Hepatocyte (in vitro differentiated cells): ENCODE measurements around the gene RADIL. TPM values are rescaled to one million over a fixed set of nuclear protein-coding genes. Genes with fewer than 3 reads are reported as not detected.

Experiments used
- DNase-seq: peaks from one replicate; pipeline ENCODE4 v3.0.0-alpha.2; 2016; ENCODE audit warnings: low spot score
- H2AFZ ChIP-seq: fragments of 200-600 bp; sonication (generic); 2 replicates; pipeline ENCODE4 v1.6.0; 2016; ENCODE audit warnings: antibody characterized with exemption, mild to moderate bottlenecking
- H3K27ac ChIP-seq: fragments of 200-600 bp; sonication (generic); 2 replicates; pipeline ENCODE4 v1.5.1; 2016; ENCODE audit warnings: mild to moderate bottlenecking
- H3K27me3 ChIP-seq: fragments of 200-600 bp; sonication (generic); 2 replicates; pipeline ENCODE4 v1.6.1; 2016
- H3K36me3 ChIP-seq: fragments of 200-600 bp; sonication (generic); replicated peaks from 2 replicates; pipeline ENCODE4 v1.5.1; 2016; ENCODE audit warnings: low read depth; ENCODE audit not compliant: insufficient read depth
- H3K4me1 ChIP-seq: fragments of 200-600 bp; sonication (generic); 2 replicates; pipeline ENCODE4 v1.5.1; 2016; ENCODE audit warnings: mild to moderate bottlenecking, moderate library complexity; ENCODE audit not compliant: insufficient read depth
- H3K4me2 ChIP-seq: fragments of 200-600 bp; sonication (generic); 2 replicates; pipeline ENCODE4 v1.6.0; 2016
- H3K4me3 ChIP-seq: fragments of 200-600 bp; sonication (generic); 2 replicates; pipeline ENCODE4 v1.5.1; 2016; ENCODE audit warnings: mild to moderate bottlenecking
- H3K79me2 ChIP-seq: fragments of 200-600 bp; sonication (generic); 2 replicates; pipeline ENCODE4 v1.6.0; 2017; ENCODE audit warnings: mild to moderate bottlenecking
- H3K9me2 ChIP-seq: fragments of 200-600 bp; sonication (generic); replicated peaks from 2 replicates; pipeline ENCODE4 v1.6.0; 2017; ENCODE audit warnings: mild to moderate bottlenecking; ENCODE audit not compliant: insufficient read depth
- H3K9me3 ChIP-seq: fragments of 200-600 bp; sonication (generic); 2 replicates; pipeline ENCODE4 v1.5.1; 2016; ENCODE audit warnings: low read depth, mild to moderate bottlenecking
- H4K20me1 ChIP-seq: fragments of 200-600 bp; sonication (generic); 2 replicates; pipeline ENCODE4 v1.6.0; 2016; ENCODE audit warnings: mild to moderate bottlenecking; ENCODE audit not compliant: insufficient read depth, poor library complexity, severe bottlenecking
- EZH2 ChIP-seq: fragments of 200-600 bp; sonication (generic); IDR thresholded peaks from 2 replicates; pipeline ENCODE4 v1.6.1; 2016; ENCODE audit warnings: antibody characterized with exemption, mild to moderate bottlenecking, borderline replicate concordance
- EZH2phosphoT487 ChIP-seq: fragments of 200-600 bp; sonication (generic); IDR thresholded peaks from one replicate; pipeline ENCODE4 v1.6.1; 2018; ENCODE audit warnings: antibody characterized with exemption, mild to moderate bottlenecking, low read depth, moderate library complexity; ENCODE audit not compliant: unreplicated experiment, severe bottlenecking
- WGBS: methylation state at CpG from one replicate; pipeline ENCODE4 v1.1.6; 2016; ENCODE audit warnings: low lambda C conversion rate; ENCODE audit errors: missing lambda C conversion rate; 5-methylcytosine and 5-hydroxymethylcytosine counted together
- polyA plus RNA-seq: library from polyadenylated mRNA; unstranded; fragments of >200 nt; fragmentation: Nextera tagmentation; extraction: Ambion mirVana; gene quantifications from 2 replicates; pipeline ENCODE4 v1.2.1, GENCODE V29; 2016
- total RNA-seq: library from RNA; depleted of rRNA; stranded (reverse); fragments of >200 nt; gene quantifications from 2 replicates; pipeline ENCODE4 v1.2.3, GENCODE V29; 2014
- TF ChIP-seq, protein P1 (sequence below): fragments of 200-600 bp; sonication (generic); IDR thresholded peaks from 2 replicates; pipeline ENCODE4 v1.5.1; 2016; ENCODE audit warnings: antibody characterized with exemption, mild to moderate bottlenecking; ENCODE audit not compliant: poor library complexity

The RADIL gene
- total and polyA plus RNA-seq, 2 experiments from 2014 or later, result 0.53 to 0.60 TPM

DNA sequence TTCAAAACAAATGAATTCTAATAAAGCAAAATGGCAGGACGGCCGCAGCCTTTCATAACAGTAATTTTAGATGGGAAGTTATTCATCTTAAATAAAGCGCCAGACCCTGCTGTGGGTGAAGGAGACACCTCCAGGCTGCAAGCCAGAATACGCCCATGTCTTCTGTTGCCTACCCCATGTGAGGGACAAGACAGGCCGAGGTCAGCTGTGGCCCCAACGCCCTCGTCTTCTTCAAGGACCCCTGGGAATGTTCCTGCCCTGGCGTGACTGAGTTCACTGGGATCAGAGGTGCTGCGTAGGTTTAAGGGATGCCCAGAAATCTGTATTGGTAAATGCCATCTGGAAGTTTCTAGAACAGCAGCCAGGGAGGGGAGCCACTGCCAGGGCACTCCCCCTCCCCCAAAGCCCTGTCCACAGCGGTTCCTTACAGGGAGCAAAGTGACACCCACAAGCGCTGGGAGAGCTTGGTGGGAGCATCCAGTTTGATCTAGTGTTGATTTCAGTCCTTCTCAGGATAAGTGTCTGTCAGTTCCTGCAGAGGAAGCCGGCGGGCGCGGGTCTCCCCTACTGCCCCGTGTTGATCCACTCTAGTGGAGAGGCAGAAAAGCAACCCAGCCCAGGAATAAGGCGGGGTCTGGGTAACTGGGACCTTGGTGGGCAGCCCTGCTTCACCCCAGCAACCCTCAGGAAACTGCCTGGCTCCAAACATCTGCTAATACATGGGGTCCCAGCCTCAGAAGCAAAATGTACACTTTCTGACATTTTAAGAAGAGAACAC is 42.3 kb downstream of the RADIL start:
- Histone ChIP-seq H3K27ac (no peak overlapping the region), H3K4me3 (no peak overlapping the region), H3K27me3 (no peaks in the 10 kb centered on the region), H4K20me1 (no peaks in the 10 kb centered on the region), H3K9me2 (no peaks in the 10 kb centered on the region), H3K4me2 (no peak overlapping the region), H3K4me1 (no peaks in the 10 kb centered on the region), H3K9me3 (no peaks in the 10 kb centered on the region), H3K79me2 (no peaks in the 10 kb centered on the region), H2AFZ (no peak overlapping the region), H3K36me3 (no peaks in the 10 kb centered on the region)
- TF ChIP-seq, protein P1, sequence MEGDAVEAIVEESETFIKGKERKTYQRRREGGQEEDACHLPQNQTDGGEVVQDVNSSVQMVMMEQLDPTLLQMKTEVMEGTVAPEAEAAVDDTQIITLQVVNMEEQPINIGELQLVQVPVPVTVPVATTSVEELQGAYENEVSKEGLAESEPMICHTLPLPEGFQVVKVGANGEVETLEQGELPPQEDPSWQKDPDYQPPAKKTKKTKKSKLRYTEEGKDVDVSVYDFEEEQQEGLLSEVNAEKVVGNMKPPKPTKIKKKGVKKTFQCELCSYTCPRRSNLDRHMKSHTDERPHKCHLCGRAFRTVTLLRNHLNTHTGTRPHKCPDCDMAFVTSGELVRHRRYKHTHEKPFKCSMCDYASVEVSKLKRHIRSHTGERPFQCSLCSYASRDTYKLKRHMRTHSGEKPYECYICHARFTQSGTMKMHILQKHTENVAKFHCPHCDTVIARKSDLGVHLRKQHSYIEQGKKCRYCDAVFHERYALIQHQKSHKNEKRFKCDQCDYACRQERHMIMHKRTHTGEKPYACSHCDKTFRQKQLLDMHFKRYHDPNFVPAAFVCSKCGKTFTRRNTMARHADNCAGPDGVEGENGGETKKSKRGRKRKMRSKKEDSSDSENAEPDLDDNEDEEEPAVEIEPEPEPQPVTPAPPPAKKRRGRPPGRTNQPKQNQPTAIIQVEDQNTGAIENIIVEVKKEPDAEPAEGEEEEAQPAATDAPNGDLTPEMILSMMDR, result no peak
- no peak for TF ChIP-seq EZH2
- TF ChIP-seq EZH2phosphoT487, result no peak
- DNase-seq, result no peak
- 92% methylated on average over 17 of the region's 17 CpGs for WGBS

DNA sequence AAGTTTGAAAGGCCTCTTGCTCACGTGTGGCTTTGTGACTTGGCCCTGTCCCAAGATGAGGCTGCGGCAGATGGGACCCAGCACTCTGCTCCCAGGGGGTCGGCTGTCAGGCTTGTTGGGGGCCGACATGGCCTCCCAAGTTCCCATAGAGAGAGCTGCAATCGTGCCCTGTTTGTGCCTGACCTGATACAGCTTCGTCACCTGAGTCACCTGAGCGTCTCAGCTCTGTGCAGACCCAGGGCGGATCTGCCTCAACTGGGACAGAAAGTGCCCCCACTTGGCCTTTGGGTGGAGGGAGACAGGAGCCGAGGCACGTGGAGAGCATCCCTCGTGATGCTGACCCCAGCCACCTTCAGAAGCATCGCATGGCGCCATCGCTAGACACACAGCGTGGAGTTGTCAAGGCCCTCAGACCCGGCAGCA is 43.4 kb downstream of the RADIL start:
- Histone ChIP-seq H3K9me3 (no peaks in the 10 kb centered on the region), H3K27ac (no peak overlapping the region), H3K9me2 (no peaks in the 10 kb centered on the region), H3K4me2 (no peak overlapping the region), H3K4me1 (no peaks in the 10 kb centered on the region), H3K79me2 (no peaks in the 10 kb centered on the region), H4K20me1 (no peaks in the 10 kb centered on the region), H3K36me3 (no peaks in the 10 kb centered on the region), H2AFZ (no peak overlapping the region), H3K27me3 (no peaks in the 10 kb centered on the region), H3K4me3 (no peak overlapping the region)
- TF ChIP-seq, protein P1, result no peak
- TF ChIP-seq EZH2phosphoT487 (no peak), EZH2 (no peak)
- DNase-seq, result no peak
- WGBS, result 90% methylated on average over 16 of the region's 16 CpGs

DNA sequence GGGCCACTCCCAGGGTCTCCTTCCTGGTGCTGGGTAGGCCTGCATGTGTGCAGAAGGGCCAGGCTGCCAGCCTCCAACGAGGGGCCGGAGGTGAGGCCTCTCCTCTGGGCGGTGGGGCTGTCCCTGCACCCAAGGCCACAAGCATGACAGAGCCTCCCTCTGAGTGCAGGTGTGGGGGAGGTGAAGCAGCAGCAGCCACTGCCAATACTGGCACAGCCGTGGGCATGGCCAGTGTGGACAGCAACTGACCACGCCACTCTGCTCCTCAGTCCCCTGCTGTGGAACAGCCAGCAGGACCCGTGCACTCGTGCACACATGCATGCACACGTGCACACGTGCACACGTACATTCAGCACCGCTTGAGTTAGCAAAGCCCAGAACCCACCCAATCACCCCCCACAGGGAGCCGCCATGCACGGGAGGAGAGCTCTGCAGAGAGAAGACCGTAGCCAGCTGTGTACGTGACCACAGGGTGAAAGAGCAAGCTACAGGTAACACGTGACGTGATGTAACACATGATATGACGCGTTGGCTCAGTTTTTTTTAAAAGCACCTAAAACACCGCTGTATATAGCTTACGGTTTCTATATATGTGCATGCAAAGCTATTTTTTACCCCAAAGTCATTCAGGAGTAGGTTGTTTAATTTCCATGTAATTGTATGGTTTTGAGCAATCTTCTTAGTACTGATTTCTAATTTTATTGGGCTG is 44.7 kb downstream of the RADIL start:
- Histone ChIP-seq H3K27me3 (no peaks in the 10 kb centered on the region), H3K4me2 (no peak overlapping the region)

More for the DNA sequence above, 44.7 kb downstream of the RADIL start:
- Histone ChIP-seq H3K9me2 (no peaks in the 10 kb centered on the region), H3K27ac (no peak overlapping the region), H3K4me1 (no peaks in the 10 kb centered on the region), H3K36me3 (no peaks in the 10 kb centered on the region), H2AFZ (no peak overlapping the region), H3K79me2 (no peaks in the 10 kb centered on the region), H3K9me3 (no peaks in the 10 kb centered on the region), H4K20me1 (no peaks in the 10 kb centered on the region), H3K4me3 (no peak overlapping the region)
- DNase-seq, result no peak
- WGBS, result 96% methylated on average over 21 of the region's 21 CpGs
- TF ChIP-seq, protein P1, result no peak
- TF ChIP-seq EZH2phosphoT487, result no peak
- TF ChIP-seq EZH2, result no peak
